Stimulated activated CD4-positive, alpha-beta T cell treated with anti-CD3 and anti-CD28 coated beads, Interleukin-12 subunit alpha, Interleukin-12 subunit beta, amount 100 ng/mL, for 24 hours (primary cell): ENCODE data around the gene CADPS.

Experiments used
- DNase-seq, 2 experiments: peaks; one replicate each; pipeline ENCODE4 v3.0.0-alpha.2; 2020; ENCODE audit warnings: low read depth in 2 of 2

The CADPS gene

GRCh38 chr3:62439176-62439813, 435.9 kb downstream of the CADPS start:
- no peak for DNase-seq

DNA sequence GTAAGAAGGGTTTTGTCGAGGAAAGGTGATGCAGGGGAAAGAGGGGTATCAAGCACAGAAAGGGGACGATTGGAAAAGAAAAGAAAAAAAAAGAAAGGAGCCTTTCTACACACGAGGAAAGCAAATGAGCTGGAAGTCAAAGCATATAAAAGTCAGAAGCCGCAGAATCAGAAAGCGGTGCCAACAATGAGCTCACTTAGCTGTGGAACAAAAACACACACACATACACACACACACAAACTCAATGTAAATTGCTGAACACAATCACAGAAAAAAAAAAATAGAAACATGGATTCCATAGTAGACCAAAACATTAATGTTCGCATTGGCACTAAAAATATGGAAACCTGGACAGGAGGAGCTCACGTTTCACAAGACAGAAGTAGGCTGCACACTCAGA, 438.4 kb downstream of the CADPS start:
- no peak for DNase-seq

GRCh38 chr3:62433396-62433795, 441.8 kb downstream of the CADPS start:
- DNase-seq: no peak

- no peak for DNase-seq
Measured at GRCh38 chr3:62421207-62421606, 454.0 kb downstream of the CADPS start.

DNA sequence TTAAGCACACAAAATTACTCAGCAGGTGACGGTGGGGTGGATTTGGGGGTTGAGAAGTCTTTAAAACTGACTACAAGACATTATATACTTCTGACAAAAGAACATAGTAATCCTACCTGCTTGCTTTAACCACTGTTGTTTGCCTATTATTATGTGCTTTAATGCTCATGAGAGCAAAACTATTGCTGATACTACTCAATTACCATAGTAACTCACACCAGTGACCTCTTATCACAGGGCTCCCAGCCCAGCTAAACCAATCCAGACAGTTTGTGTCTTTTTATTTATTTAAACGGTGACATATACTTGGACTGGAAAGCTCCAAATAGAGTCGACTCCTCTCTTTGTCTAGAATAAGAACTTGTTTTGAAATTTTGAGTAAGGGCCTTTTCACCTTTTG, 459.1 kb downstream of the CADPS start:
- no peak for DNase-seq

- no peak for DNase-seq
Measured at GRCh38 chr3:62415312-62415801, 459.9 kb downstream of the CADPS start.

- DNase-seq: no peak
Measured at GRCh38 chr3:62414786-62415185, 460.4 kb downstream of the CADPS start.

DNA sequence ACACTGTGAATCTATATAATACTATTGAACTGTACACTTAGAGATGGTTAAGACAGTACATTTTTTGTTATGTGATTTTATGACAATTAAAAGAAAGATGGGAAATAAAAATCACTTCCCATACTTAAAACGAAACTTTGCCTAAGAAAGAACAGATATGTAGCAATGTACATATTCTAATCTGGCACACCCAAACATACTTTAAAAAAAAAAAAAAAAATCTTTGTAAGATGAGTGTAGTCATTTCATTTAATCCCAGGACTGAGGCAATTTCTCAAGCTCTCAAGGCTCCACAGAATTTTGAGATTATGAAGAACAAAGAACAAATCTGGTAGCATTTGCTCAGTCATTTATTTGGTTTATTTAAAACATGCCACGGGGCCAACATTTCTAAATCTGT, 461.5 kb downstream of the CADPS start:
- no peak for DNase-seq

DNA sequence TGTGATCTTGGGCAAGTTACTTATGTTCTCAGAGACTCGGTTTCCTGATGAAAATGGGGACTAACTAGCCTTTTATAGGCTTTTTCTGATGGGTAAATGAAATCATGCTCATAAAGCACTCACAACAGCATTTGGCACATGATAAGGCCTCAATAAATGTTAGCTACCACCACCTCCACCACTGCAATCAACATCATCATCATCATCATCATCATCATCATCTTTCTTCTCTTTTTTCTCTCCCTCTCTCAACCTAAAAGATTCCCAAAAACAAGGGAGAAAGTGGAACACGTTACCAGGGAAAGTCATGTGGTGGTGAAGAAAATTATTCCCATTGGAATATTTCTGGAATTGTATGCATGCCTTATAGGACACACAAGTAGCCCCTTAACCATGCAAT, 468.3 kb downstream of the CADPS start:
- no peak for DNase-seq

DNA sequence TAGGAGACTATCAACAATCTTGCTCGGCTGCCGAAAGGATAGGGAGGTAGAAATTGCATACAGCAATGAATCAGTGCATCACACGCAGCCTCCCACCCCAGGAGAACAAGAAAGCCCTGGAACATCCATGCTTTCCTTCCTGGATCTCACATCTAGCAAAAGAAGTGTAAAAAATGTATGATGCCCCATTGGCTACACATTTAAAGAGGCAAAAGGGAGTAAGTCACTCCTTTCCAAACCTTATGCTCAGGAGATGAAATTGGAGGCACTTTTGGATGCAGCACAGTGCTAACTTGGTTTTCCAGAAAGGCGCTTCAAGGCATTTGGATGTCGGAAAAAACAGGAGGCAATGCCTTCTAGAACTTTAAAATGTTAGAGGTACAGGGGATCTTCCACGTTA, 469.6 kb downstream of the CADPS start:
- DNase-seq: no peak

DNA sequence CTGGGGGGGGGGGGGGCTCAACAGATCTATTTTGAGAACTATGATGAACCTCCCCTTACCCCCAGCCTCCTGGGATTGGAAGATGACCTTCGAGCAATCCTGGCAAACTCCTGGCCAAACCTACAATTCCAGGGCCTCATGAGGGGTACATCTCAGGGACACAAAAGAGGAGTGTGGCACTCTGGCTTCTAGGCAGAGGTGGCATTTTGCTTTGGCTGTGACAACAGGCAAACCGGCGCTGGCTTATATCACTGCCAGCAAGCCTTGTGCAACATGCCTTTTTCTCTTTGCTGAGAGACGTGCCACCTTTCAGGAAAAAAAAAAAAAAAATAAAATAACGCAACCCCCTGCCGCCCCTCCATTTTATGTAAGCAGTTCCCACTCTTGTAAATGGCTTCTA, 470.1 kb downstream of the CADPS start:
- no peak for DNase-seq

- no peak for DNase-seq
Measured at GRCh38 chr3:62404321-62404720, 470.9 kb downstream of the CADPS start.

DNA sequence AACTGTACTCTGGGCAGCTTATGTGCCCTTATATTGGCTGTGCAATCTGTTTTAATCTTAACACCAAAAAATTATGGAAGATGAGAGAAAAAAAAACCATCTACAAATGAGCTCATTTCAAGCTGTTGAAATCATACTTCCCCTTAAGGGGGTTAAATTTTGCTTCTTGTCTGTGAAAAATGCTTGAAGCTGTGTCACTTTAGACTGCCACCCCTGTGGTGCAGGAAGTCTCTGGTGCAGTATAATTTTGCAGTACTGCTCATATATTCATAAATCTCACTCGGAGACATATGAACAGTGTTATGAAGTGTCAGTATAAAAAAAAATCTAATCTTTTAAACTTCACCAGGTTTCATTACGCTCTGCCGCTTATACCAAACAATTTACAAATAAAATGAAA, 471.5 kb downstream of the CADPS start:
- no peak for DNase-seq

DNA sequence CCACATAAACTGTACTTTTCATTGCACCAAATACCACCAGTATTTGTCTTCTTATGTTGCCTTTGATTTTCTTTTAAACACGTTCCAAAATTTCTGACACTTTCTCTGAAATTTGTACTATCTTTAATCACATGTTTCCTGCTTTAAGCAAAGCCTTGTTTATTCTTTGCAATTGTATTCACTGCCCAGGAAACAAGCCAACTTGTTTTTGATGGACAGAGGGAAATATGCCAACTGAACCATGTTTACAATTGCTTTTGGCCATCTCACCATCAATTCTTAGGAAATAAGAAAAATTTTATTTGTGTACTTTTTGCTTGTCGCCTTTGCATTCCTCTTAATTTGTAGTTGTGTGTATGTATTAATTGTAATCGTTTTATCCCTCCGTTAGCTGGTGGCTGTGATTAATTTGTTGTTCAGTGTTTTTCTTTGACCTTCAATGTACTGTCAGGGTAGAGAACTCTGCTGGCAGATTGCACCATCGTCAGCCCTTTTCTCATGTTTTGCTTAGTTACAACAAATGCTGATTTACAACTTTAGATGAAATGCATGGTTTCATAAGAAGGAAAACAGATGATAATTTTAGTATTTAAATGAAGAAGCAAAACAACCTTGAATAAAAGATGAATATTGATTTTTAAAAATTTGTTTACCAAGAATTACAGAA, 482.5 kb downstream of the CADPS start:
- DNase-seq: no peak

GRCh38 chr3:62387251-62387650, 488.0 kb downstream of the CADPS start:
- DNase-seq: no peak

GRCh38 chr3:62379321-62379798, 495.9 kb downstream of the CADPS start:
- DNase-seq: no peak

DNA sequence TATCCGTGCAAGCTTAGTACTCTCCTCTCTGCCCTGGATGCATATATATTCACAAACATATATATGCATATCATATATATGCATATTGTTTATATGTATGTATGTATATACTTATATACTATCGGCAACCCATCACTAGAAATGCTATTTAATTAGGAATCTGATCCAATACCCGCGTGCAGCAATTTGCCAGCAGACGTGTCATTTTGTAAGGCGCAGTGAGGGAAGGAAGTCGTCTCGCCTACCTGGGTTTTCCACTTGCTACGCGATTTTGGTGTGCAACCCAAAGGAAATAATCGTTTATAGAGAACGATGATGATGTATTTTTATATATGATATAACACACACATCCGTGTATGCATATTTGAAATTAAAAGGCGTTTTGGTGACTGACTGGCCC, 496.3 kb downstream of the CADPS start:
- no peak for DNase-seq

- DNase-seq: no peak
Measured at GRCh38 chr3:62378311-62378789, 496.9 kb downstream of the CADPS start.

DNA sequence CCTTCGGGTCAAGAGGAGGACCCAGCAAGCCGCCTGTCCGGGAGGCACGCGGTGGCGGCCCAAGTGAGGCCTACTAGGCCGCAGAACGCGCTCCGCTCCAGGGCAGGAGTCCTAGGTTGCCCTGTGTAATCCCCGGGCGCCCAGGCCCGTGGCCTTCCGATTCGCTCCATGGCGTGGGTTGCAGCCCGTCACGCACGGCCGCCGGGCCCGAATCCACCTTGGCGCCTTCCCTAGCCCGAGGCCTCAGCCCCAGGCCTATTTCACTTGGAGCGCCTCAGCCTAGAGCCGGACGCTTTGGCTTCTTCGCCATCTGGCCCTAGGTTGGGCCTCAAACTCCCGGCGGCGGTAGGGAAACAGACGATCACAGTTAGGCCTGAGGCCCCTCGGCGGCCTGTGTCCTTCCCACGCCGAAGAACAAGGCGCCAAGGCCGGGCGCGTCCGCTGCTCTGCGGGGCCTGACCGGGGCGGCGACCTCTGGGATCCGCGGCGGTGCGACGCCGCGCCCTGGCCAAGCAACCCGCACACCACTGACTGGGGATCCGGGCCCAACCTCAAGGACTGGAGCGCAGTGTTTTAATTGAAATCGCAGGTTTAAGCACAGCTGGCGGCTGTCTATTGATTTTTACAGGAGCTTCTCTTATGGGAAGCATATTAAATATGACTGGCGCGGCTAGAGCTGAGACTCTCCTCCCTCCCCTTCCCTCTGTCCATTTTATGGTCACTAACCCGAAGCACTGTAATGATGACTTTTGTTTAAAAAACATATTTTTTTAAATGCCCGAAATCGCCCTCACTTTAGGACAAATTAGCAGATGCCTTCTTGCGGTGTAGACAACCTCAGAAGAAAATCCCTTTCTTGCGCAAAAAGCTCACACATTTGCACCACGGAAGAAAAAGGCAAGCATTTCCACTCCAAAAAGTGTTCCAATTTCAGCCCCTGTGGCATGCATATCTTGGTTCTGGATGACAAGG, 498.0 kb downstream of the CADPS start:
- no peak for DNase-seq

DNA sequence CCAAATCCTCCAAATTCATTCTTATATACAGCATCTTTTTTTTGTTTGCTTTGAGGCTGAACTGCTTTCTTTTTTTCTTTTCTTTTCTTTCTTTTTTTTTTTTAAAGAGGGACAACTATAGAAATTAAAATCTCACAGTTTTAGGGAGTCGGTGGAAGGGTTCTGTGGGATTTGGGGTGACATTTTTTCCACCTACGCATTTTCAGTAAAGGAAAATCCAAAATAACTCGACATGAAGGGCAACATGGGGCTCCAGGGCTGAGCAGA, 498.8 kb downstream of the CADPS start:
- DNase-seq: no peak

- no peak for DNase-seq
Measured at GRCh38 chr3:62375655-62376453, 499.4 kb downstream of the CADPS start.
